ENCODE measurements around the gene FAM13C.

FAM13C gene

DNA sequence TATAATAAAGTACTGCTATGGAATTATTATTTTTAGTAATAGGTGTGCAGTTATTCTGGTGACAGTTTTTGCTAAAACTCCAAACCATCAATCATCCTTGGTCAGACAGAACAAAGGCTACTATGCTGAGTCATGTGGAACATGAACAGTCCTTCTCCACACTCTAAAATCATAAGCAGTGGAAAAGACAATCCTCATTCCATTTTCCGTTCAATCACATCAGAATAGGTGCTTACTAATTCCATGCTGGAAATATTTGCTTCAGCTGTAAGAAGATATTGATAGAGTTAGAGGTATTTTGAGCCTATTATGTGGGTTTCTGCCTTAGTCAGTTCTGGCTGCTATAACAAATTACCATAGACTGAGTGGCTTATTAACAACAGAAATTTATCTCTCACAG, 82.9 kb downstream of the FAM13C start:
- no peak for FAIRE-seq
- no peak for DNase-seq (ENCODE audit: insufficient read length, low spot score)
- no peak for TF ChIP-seq SPI1 (IDR thresholded peaks at IDR 0.05; ENCODE audit: low read depth, low read length)
- no peak for TF ChIP-seq POLR2A (IDR thresholded peaks at IDR 0.05; ENCODE audit: low read depth, low read length)

DNA sequence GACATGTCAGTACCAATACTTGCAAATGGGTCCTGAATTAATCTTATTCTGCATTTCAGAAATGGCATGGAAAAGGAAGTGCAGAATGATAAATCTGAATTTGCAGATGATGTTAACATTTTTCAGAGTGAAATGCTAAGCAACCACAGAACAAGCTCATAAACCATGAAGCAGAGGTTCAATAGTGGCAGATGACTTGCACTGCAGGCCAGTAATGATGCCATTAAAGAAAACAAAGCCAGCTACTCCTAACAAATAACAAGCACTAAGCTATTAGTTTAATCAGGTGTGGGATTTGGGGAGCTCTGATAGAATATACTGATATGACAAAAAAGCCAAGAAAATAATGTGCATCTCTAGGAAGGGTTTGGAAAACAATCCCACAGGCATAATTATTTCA, 85.4 kb downstream of the FAM13C start:
- FAIRE-seq: no peak
- DNase-seq (ENCODE audit: insufficient read length, low spot score): no peak
- TF ChIP-seq POLR2A (IDR thresholded peaks at IDR 0.05; ENCODE audit: low read depth, low read length): no peak
- TF ChIP-seq POLR2AphosphoS5 (IDR thresholded peaks at IDR 0.05; ENCODE audit: low read depth, low read length): no peak
- no peak for TF ChIP-seq PAX5 (IDR thresholded peaks at IDR 0.05; ENCODE audit: insufficient read depth, low read length, severe bottlenecking)
- no peak for TF ChIP-seq SPI1 (IDR thresholded peaks at IDR 0.05; ENCODE audit: low read depth, low read length)
- no peak for TF ChIP-seq POU2F2 (IDR thresholded peaks at IDR 0.05; ENCODE audit: low read depth, low read length)
- no peak for TF ChIP-seq TAF1 (IDR thresholded peaks at IDR 0.05; ENCODE audit: low read depth, low read length)

DNA sequence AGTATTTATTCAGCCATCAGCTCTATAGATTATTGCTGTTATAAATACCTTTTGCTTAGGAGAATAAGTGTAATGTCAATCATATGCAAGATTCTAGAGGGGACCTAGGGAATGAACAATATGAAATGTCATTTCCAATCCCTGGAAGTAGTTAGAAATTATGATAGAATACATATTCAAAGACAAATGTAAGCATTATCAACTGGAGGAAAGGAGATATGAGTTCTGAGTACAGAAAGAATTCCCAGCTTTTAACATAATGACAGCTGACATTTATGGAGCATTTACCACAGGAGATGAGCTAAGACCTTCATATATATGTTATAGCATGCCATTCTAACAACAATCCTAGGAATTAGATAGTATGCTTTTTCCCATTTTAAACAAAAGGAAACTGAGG, 86.2 kb downstream of the FAM13C start:
- no peak for TF ChIP-seq SPI1 (IDR thresholded peaks at IDR 0.05; ENCODE audit: low read depth, low read length)
- no peak for FAIRE-seq
- no peak for DNase-seq (ENCODE audit: insufficient read length, low spot score)

DNA sequence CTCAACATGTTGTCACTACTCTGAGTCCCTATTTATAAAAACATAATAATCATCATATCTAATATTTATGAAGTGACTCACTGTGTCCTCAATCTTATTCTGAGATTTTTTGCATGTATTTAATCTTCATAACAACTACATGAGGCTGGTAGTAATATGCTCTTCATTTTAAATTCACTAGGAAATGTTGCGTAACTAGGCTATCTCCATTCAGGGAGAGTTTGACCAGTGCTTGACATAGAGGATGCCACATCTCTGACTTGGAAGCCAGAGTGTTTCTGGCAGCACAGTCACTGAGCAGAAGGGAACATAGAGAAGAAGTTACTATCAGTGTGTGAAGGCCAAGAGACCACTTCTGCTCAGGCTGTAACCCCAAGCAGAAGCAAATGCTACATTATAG, 88.9 kb downstream of the FAM13C start:
- DNase-seq (ENCODE audit: insufficient read length, low spot score) (no peak), FAIRE-seq (no peak)
- TF ChIP-seq POU2F2 (IDR thresholded peaks at IDR 0.05; ENCODE audit: low read depth, low read length): no peak
- TF ChIP-seq SPI1 (IDR thresholded peaks at IDR 0.05; ENCODE audit: low read depth, low read length): no peak
- no peak for TF ChIP-seq POLR2AphosphoS5 (IDR thresholded peaks at IDR 0.05; ENCODE audit: low read depth, low read length)
- TF ChIP-seq TAF1 (IDR thresholded peaks at IDR 0.05; ENCODE audit: low read depth, low read length): no peak
- TF ChIP-seq PAX5 (IDR thresholded peaks at IDR 0.05; ENCODE audit: insufficient read depth, low read length, severe bottlenecking): no peak
- no peak for TF ChIP-seq POLR2A (IDR thresholded peaks at IDR 0.05; ENCODE audit: low read depth, low read length)

DNA sequence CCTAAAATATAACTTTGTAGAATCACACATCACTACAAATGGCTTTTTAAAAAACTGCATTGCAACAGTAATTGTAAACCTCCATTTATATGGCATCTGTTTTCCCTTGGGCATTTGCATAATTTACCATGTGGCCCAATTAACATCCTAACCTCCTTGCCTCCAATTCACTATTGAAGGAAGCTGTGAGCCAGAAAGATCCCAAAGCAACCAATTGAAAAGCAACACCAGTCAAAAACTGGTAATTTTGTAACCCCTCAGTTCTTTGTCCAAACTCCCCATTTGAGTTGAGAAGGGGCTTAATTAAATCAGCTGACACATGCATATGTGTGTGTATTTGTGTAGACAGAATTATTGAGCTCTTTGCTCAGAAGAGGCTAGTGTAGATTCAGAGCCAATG, 90.3 kb downstream of the FAM13C start:
- no peak for DNase-seq (ENCODE audit: insufficient read length, low spot score)
- no peak for FAIRE-seq
- no peak for TF ChIP-seq SPI1 (IDR thresholded peaks at IDR 0.05; ENCODE audit: low read depth, low read length)
- no peak for TF ChIP-seq TAF1 (IDR thresholded peaks at IDR 0.05; ENCODE audit: low read depth, low read length)

DNA sequence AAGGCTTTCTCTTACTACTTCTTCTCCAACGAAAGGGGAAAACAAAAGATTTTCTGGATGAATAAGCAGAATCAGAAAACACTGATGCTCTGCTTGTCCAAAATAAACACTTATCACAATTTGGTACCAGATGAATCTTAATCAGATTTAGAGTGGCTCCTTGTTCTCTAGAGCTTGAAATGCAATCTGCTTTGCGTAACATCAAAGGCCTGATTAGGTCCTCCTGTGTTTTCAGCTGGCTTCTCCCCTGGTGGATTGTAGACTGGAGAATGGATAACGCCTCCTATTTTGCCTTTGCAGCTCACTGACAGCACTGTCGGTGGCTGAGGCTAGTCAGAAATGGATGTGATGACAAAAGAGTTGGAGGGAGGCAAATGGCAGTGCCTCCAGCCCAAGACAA, 91.2 kb downstream of the FAM13C start:
- no peak for DNase-seq (ENCODE audit: insufficient read length, low spot score)
- no peak for FAIRE-seq
- TF ChIP-seq TAF1 (IDR thresholded peaks at IDR 0.05; ENCODE audit: low read depth, low read length) (no peak), POU2F2 (IDR thresholded peaks at IDR 0.05; ENCODE audit: low read depth, low read length) (no peak), SPI1 (IDR thresholded peaks at IDR 0.05; ENCODE audit: low read depth, low read length) (no peak), PAX5 (IDR thresholded peaks at IDR 0.05; ENCODE audit: insufficient read depth, low read length, severe bottlenecking) (no peak), POLR2A (IDR thresholded peaks at IDR 0.05; ENCODE audit: low read depth, low read length) (no peak), POLR2AphosphoS5 (IDR thresholded peaks at IDR 0.05; ENCODE audit: low read depth, low read length) (no peak)

DNA sequence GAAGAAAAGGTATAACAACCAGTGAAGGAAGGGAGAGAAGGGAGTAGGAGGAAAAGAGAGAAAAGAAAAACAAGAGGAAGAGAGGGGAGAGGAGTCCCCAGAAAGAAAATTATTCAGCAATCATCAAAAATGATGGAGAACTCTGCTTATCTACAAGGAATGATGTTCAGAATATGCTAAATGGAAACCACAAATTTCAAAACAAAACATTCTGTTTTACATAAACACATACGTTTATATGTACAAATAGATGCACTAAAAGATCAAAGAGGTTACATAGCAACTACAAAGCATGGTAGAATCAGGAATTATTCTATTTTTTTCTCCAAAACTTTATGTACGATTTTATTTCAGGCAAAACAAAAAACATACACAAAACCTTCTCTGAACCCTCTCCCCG, 91.9 kb downstream of the FAM13C start:
- no peak for TF ChIP-seq SPI1 (IDR thresholded peaks at IDR 0.05; ENCODE audit: low read depth, low read length)
- TF ChIP-seq POLR2AphosphoS5 (IDR thresholded peaks at IDR 0.05; ENCODE audit: low read depth, low read length): no peak
- TF ChIP-seq POLR2A (IDR thresholded peaks at IDR 0.05; ENCODE audit: low read depth, low read length): no peak
- no peak for TF ChIP-seq POU2F2 (IDR thresholded peaks at IDR 0.05; ENCODE audit: low read depth, low read length)
- no peak for TF ChIP-seq TAF1 (IDR thresholded peaks at IDR 0.05; ENCODE audit: low read depth, low read length)
- no peak for TF ChIP-seq PAX5 (IDR thresholded peaks at IDR 0.05; ENCODE audit: insufficient read depth, low read length, severe bottlenecking)
- FAIRE-seq: no peak

DNA sequence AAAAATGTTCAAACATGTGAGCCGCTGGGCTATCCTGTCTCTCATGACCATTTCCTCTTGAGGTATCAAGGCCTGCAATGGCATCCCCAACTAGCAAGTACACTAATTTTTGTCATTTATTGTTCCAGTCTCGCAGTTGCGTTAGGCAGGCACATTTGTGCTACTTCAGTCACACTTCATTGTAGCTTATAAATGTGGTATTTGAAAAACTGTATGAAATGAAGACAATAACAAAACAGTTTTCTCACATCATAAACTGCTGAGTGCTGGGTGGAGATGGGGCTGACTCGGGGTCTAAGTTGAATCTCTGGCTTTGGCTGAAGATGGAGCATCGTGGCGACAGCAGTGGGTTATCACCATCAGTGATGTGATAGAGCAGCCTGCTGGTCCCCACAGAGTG, 92.7 kb downstream of the FAM13C start:
- TF ChIP-seq POLR2AphosphoS5 (IDR thresholded peaks at IDR 0.05; ENCODE audit: low read depth, low read length) (no peak), SPI1 (IDR thresholded peaks at IDR 0.05; ENCODE audit: low read depth, low read length) (no peak), POU2F2 (IDR thresholded peaks at IDR 0.05; ENCODE audit: low read depth, low read length) (no peak), TAF1 (IDR thresholded peaks at IDR 0.05; ENCODE audit: low read depth, low read length) (no peak), POLR2A (IDR thresholded peaks at IDR 0.05; ENCODE audit: low read depth, low read length) (no peak), PAX5 (IDR thresholded peaks at IDR 0.05; ENCODE audit: insufficient read depth, low read length, severe bottlenecking) (no peak)
- FAIRE-seq (no peak), DNase-seq (ENCODE audit: insufficient read length, low spot score) (no peak)

More for the DNA sequence above, 91.9 kb downstream of the FAM13C start:
- DNase-seq (ENCODE audit: insufficient read length, low spot score): no peak

DNA sequence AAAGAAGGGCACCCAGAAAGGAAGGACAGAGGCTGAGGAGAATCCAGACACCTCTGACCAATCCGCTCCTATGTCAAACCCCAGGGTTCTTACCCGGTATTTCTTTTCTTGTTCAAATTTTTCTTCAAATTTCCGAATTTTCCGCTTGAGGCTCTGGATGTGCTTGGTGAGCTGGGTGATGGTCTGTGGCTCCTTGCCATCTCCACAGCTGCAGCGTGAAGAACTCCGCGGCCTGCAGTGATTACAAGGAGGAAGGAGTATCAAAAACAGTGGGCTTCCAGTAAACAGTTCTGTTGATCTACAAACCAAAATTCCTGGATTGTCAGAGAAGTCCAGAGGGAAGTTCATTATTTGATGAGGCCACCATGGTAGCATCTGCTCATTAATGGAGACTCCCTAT, 93.9 kb downstream of the FAM13C start:
- no peak for TF ChIP-seq TAF1 (IDR thresholded peaks at IDR 0.05; ENCODE audit: low read depth, low read length)
- TF ChIP-seq POLR2A (IDR thresholded peaks at IDR 0.05; ENCODE audit: low read depth, low read length): no peak
- TF ChIP-seq SPI1 (IDR thresholded peaks at IDR 0.05; ENCODE audit: low read depth, low read length): no peak
- TF ChIP-seq POU2F2 (IDR thresholded peaks at IDR 0.05; ENCODE audit: low read depth, low read length): no peak
- no peak for TF ChIP-seq POLR2AphosphoS5 (IDR thresholded peaks at IDR 0.05; ENCODE audit: low read depth, low read length)
- TF ChIP-seq PAX5 (IDR thresholded peaks at IDR 0.05; ENCODE audit: insufficient read depth, low read length, severe bottlenecking): no peak
- FAIRE-seq: no peak
- no peak for DNase-seq (ENCODE audit: insufficient read length, low spot score)

DNA sequence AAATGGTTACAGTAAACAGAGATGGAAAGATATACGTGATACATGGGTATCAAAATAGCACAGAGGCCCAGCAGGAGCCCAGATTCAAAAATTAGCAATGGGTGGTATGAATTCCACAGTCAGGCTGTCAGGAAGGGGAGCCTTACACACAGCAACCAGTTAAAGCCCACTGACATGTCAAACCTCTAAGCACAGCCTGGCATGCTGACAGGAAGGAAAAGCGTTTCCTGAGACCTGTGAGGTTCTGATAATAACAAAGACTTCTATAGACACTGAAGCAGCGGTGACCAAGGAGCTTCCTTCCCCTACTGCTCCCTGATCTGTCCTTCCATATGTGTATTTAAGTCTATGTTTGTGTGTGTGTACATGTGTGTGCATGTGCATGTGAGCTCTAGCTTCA, 96.0 kb downstream of the FAM13C start:
- DNase-seq (ENCODE audit: insufficient read length, low spot score) (no peak), FAIRE-seq (no peak)
- TF ChIP-seq SPI1 (IDR thresholded peaks at IDR 0.05; ENCODE audit: low read depth, low read length): no peak
- TF ChIP-seq POLR2AphosphoS5 (IDR thresholded peaks at IDR 0.05; ENCODE audit: low read depth, low read length): no peak
- TF ChIP-seq POU2F2 (IDR thresholded peaks at IDR 0.05; ENCODE audit: low read depth, low read length): no peak
- TF ChIP-seq TAF1 (IDR thresholded peaks at IDR 0.05; ENCODE audit: low read depth, low read length): no peak
- TF ChIP-seq PAX5 (IDR thresholded peaks at IDR 0.05; ENCODE audit: insufficient read depth, low read length, severe bottlenecking): no peak
- no peak for TF ChIP-seq POLR2A (IDR thresholded peaks at IDR 0.05; ENCODE audit: low read depth, low read length)

DNA sequence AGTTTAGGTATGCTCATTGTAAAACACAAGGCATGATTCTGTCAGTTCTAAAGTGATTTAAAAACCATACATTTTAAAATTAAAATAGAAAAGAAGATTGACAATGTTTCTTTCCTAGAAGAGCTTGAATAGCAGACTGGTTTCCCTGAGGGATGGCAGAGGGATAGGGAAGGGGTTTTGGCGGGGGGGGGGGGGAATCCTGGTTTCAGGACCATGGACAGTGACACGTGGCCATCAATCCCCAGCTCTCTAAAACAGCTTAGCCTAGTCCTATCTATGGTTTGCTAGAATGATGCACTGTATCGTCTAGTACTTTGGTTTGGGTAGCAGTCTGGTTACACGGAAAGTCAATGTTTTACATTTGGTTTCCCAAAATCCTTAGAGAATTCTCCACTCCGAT, 97.2 kb downstream of the FAM13C start:
- DNase-seq (ENCODE audit: insufficient read length, low spot score): no peak
- FAIRE-seq: no peak
- TF ChIP-seq POU2F2 (IDR thresholded peaks at IDR 0.05; ENCODE audit: low read depth, low read length): no peak
- TF ChIP-seq TAF1 (IDR thresholded peaks at IDR 0.05; ENCODE audit: low read depth, low read length): no peak
- no peak for TF ChIP-seq POLR2AphosphoS5 (IDR thresholded peaks at IDR 0.05; ENCODE audit: low read depth, low read length)
- no peak for TF ChIP-seq POLR2A (IDR thresholded peaks at IDR 0.05; ENCODE audit: low read depth, low read length)
- no peak for TF ChIP-seq PAX5 (IDR thresholded peaks at IDR 0.05; ENCODE audit: insufficient read depth, low read length, severe bottlenecking)
- TF ChIP-seq SPI1 (IDR thresholded peaks at IDR 0.05; ENCODE audit: low read depth, low read length): no peak

All from GM12891 (cell line).